GM12873 (cell line): ENCODE data around the gene SLC4A3.

Source experiments
- TF ChIP-seq, protein P1 (sequence below): IDR thresholded peaks from 2 replicates; pipeline ENCODE4 v1.5.1; 2012; ENCODE audit warnings: low read depth, mild to moderate bottlenecking, moderate library complexity, low read length, control low read depth; ENCODE audit not compliant: insufficient read depth; ENCODE audit errors: missing control alignments

SLC4A3 gene, protein sequence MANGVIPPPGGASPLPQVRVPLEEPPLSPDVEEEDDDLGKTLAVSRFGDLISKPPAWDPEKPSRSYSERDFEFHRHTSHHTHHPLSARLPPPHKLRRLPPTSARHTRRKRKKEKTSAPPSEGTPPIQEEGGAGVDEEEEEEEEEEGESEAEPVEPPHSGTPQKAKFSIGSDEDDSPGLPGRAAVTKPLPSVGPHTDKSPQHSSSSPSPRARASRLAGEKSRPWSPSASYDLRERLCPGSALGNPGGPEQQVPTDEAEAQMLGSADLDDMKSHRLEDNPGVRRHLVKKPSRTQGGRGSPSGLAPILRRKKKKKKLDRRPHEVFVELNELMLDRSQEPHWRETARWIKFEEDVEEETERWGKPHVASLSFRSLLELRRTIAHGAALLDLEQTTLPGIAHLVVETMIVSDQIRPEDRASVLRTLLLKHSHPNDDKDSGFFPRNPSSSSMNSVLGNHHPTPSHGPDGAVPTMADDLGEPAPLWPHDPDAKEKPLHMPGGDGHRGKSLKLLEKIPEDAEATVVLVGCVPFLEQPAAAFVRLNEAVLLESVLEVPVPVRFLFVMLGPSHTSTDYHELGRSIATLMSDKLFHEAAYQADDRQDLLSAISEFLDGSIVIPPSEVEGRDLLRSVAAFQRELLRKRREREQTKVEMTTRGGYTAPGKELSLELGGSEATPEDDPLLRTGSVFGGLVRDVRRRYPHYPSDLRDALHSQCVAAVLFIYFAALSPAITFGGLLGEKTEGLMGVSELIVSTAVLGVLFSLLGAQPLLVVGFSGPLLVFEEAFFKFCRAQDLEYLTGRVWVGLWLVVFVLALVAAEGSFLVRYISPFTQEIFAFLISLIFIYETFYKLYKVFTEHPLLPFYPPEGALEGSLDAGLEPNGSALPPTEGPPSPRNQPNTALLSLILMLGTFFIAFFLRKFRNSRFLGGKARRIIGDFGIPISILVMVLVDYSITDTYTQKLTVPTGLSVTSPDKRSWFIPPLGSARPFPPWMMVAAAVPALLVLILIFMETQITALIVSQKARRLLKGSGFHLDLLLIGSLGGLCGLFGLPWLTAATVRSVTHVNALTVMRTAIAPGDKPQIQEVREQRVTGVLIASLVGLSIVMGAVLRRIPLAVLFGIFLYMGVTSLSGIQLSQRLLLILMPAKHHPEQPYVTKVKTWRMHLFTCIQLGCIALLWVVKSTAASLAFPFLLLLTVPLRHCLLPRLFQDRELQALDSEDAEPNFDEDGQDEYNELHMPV

DNA sequence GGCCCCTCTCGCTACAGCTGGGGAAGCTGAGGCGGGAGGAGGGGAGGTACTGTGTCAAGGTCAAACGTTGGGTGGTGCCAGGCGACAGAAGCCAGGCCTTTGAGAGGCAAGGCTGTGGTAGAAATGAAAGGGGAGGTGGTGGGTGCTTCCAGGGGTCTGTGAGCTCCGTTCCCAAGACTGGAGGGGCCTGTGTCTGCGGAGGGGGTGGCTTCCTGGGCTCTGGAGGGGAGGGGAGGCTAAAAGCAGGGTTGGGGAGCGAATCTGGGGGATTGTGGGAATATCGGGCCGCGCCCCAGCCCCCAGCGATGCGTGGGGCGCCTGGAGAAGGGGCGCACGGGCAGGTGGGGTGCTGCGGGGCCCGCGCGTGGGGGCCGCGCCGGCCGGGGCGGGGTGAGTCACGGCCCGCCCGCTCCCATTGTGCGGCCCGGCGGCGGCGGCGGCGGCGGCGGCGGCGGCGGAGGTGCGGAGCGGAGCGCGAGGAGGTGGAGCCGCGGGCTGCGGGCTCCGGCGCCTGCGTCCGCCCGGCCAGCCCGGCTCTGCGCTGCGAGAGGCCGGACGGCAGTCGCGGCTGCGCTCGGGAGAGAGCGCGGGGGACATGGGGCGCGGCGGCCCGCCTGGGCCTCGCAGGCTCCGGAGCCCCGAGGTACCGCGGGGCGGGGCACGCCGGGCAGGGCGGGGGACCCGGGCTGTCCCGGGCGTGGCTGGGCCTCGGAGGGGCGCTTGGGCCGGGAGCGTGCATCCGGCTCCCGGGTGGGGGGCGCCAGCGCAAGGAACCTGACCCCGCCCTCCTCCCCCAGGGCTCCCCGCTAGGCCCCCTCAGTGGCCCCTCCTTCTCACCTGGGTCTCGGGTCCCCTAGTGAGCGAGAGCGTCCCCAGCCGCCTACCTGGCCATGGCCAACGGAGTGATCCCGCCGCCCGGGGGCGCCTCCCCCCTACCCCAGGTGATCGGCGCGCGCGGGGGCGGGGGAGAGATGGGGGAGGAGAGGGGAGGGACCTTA is at the start of gene SLC4A3:
TSS of gene SLC4A3 (plus strand) at position 528 of the 998 bp plus-strand sequence. CDS start at position 891, 363 bp downstream.
- TF ChIP-seq, protein P1, sequence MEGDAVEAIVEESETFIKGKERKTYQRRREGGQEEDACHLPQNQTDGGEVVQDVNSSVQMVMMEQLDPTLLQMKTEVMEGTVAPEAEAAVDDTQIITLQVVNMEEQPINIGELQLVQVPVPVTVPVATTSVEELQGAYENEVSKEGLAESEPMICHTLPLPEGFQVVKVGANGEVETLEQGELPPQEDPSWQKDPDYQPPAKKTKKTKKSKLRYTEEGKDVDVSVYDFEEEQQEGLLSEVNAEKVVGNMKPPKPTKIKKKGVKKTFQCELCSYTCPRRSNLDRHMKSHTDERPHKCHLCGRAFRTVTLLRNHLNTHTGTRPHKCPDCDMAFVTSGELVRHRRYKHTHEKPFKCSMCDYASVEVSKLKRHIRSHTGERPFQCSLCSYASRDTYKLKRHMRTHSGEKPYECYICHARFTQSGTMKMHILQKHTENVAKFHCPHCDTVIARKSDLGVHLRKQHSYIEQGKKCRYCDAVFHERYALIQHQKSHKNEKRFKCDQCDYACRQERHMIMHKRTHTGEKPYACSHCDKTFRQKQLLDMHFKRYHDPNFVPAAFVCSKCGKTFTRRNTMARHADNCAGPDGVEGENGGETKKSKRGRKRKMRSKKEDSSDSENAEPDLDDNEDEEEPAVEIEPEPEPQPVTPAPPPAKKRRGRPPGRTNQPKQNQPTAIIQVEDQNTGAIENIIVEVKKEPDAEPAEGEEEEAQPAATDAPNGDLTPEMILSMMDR, result no peak

DNA sequence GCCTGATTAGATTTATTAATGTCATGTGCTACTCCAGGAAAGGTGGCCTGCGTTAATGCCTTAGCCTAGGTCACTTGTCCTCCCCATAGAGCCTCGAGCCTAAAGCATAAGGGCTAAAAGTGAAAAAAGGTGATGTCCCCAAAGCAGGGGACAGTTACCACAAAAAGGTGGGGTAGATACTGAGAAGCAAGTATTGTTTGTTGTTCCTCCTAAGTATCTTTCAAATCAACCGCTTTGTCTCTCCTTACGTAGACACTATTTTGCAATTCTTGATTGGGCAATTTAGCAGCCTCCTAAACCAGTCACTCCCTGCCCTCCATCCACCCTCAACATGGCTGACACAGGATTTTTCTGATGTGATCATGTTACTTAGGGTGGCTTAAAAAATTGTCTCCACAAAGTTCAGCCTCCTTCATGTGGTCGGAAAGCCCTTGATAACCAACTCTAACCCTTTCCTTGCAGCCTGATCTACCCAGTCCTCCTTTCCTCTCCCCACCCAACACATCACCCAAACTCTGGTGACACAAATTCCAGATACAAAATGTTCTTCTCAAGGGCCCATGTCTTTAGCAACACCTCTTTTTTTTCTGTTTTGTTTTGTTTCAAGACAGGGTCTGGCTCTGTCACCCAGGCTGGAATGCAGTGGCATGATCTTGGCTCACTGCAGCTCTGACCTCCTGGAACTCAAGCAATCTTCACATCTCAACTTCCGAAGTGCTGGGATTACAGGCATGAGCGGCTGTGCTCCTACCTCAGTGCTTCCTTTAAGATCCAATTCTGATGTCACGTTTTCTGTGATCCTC is 48.4 kb upstream of the SLC4A3 start:
- TF ChIP-seq, protein P1, result no peak

DNA sequence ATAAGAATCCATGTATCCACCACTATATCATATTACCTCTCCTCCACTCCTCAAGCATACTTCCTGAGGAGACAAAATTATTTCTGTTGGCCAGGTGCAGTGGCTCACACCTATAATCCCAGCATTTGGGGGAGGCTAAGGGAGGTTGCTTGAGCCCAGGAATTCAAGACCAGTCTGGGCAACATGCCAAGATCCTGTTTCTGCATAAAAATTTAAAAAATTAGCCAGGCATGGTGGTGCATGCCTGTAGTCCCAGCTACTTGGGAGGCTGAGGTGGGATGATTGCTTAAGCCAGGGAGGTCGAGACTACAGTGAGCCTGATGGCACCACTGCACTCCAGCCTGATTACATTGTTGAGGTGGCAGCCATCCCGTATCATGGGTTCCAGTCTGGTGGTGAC is 46.1 kb upstream of the SLC4A3 start:
- TF ChIP-seq, protein P1, result no peak

DNA sequence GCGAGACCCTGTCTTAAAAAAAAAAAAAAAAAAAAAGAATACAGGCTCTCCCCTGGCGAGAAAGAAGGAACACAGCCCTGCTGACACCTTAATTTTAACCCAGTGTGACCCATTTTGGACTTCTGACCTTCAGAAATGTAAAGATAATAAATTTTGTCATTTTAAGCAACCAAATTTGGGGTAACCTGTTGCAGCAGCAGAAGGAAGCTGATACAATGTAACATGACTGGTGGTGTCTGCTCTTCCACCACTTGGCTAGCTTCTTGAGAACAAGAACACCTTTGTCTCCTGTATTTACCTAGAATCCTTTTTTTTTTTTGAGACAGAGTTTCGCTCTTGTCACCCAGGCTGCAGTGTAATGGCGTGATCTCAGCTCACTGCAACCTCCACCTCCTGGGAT is 36.3 kb upstream of the SLC4A3 start:
- TF ChIP-seq, protein P1, result no peak

DNA sequence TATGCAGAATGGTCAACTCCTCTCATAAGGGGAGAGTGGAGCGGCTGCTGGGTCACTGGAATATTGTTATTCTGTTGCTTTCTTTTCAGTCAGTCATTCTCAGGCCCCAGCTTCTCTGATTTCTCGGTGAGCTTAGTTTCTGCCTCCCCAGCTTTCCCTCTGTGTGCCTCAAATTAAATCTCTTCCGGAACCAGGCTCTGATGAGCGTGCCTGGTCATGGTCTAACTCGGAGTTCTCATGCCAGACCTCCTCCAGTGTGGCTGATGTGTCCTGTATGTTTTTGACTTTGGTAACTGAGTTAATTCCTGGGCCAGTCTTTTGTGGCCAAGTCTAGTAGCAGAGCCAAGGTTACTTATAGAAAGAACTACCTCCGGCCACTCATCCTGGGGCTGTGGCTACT is 34.7 kb upstream of the SLC4A3 start:
- TF ChIP-seq, protein P1, result no peak

DNA sequence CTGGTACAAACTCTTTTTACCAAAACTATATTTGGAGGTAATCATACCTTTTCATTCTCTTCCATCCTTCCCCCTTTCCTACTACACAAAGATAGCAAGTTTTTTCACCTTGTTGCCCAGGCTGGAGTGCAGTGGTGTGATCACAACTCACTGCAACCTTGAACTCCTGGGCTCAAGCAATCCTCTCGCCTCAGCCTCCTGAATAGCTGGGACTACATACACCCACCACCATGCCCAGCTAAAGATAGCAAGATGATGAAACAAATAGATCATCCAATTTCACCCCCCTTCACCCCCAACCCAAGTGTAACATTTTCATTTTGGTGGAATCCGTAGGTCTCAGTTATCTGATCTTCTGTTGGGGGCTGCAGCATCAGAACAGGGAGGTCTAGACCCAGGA is 34.3 kb upstream of the SLC4A3 start:
- TF ChIP-seq, protein P1, result no peak
